H1 (cell line): ENCODE measurements around the gene FHIT.

Source experiments
- ATF3 ChIP-seq: IDR thresholded peaks from 2 replicates; pipeline ENCODE4 v1.6.1; 2011; ENCODE audit warnings: low read depth, mild to moderate bottlenecking, low read length; ENCODE audit not compliant: insufficient read depth
- CEBPB ChIP-seq: IDR thresholded peaks from 2 replicates; pipeline ENCODE4 v1.6.1; 2012; ENCODE audit warnings: low read depth, low read length
- CTCF ChIP-seq, 3 experiments: IDR thresholded peaks; 1 replicate in 2 of 3; 2 replicates in 1 of 3; pipeline versions ENCODE4 v1.5.1 to v1.6.1; 2011; ENCODE audit warnings: low read length in 3 of 3, mild to moderate bottlenecking in 3 of 3, inconsistent platforms in 2 of 3, low read depth in 1 of 3, moderate library complexity in 1 of 3; ENCODE audit not compliant: insufficient read depth in 1 of 3; ENCODE audit errors: control extremely low read depth in 1 of 3
- EP300 ChIP-seq, 2 experiments: IDR thresholded peaks; 1 replicate in 1 of 2; 2 replicates in 1 of 2; pipeline ENCODE4 v1.6.1; 2011 to 2012; ENCODE audit warnings: low read depth in 2 of 2, low read length in 2 of 2, mild to moderate bottlenecking in 2 of 2, borderline replicate concordance in 1 of 2, inconsistent platforms in 1 of 2, moderate library complexity in 1 of 2
- EZH2 ChIP-seq: fragments of 200-600 bp; sonication (generic); IDR thresholded peaks from 2 replicates; pipeline ENCODE4 v1.7.1; 2012; ENCODE audit warnings: low read depth, mild to moderate bottlenecking, moderate library complexity, low read length, inconsistent platforms; ENCODE audit not compliant: severe bottlenecking
- POLR2AphosphoS5 ChIP-seq: IDR thresholded peaks from 2 replicates; pipeline ENCODE4 v1.6.1; 2011; ENCODE audit warnings: low read depth, low read length
- SAP30 ChIP-seq: fragments of 300-600 bp; sonication (generic); IDR thresholded peaks from 2 replicates; pipeline ENCODE4 v1.7.1; 2012; ENCODE audit warnings: low read length, moderate library complexity, mild to moderate bottlenecking, inconsistent platforms; ENCODE audit not compliant: insufficient read depth, insufficient replicate concordance
- SP2 ChIP-seq: IDR thresholded peaks from 2 replicates; pipeline ENCODE4 v1.6.1; 2012; ENCODE audit warnings: mild to moderate bottlenecking, low read length, inconsistent platforms
- SUZ12 ChIP-seq: fragments of 200-600 bp; sonication (generic); IDR thresholded peaks from 2 replicates; pipeline ENCODE4 v1.6.1; 2012; ENCODE audit warnings: mild to moderate bottlenecking, inconsistent platforms, low read length, moderate library complexity, mixed read lengths
- TAF7 ChIP-seq: optimal IDR thresholded peaks from 2 replicates; pipeline ENCODE3; 2011; ENCODE audit warnings: low read depth, mild to moderate bottlenecking, inconsistent platforms, low read length, moderate library complexity, borderline replicate concordance
- YY1 ChIP-seq: IDR thresholded peaks from 2 replicates; pipeline ENCODE4 v1.6.1; 2011; ENCODE audit warnings: low read depth, mild to moderate bottlenecking, low read length
- ZNF274 ChIP-seq: IDR thresholded peaks from 2 replicates; pipeline ENCODE4 v1.7.0; 2012; ENCODE audit warnings: low read length, borderline replicate concordance; ENCODE audit errors: extremely low read depth

GRCh38 chr3:59775761-59776325 lies 1475.4 kb downstream of the FHIT start:
- TF ChIP-seq SUZ12, result no peak
- no peak for TF ChIP-seq CTCF (IDR thresholded peaks at IDR 0.05; ENCODE audit: control extremely low read depth in 1 of 3, insufficient read depth in 1 of 3, low read depth in 1 of 3, low read length in 3 of 3)
- TF ChIP-seq EZH2, result no peak
- no peak for TF ChIP-seq YY1
- no peak for TF ChIP-seq SP2
- no peak for TF ChIP-seq ATF3
- no peak for TF ChIP-seq POLR2AphosphoS5
- no peak for TF ChIP-seq CEBPB
- no peak for TF ChIP-seq EP300 (IDR thresholded peaks at IDR 0.05; ENCODE audit: borderline replicate concordance in 1 of 2, low read depth in 2 of 2, low read length in 2 of 2)
- no peak for TF ChIP-seq ZNF274
- no peak for TF ChIP-seq TAF7
- no peak for TF ChIP-seq SAP30
